Testis (tissue), 2 donors: ENCODE measurements around the gene STX17.

ENCODE experiments used
- CTCF ChIP-seq, 3 experiments: fragments of 450-650 bp in 2 of 3; fragments of 200-600 bp in 1 of 3; sonication (generic) in 1 of 3; IDR thresholded peaks; one replicate each; pipeline ENCODE4 v1.5.1; 2016 to 2019; ENCODE audit warnings: antibody characterized with exemption in 3 of 3, mild to moderate bottlenecking in 2 of 3, moderate library complexity in 1 of 3
- POLR2A ChIP-seq: fragments of 450-650 bp; IDR thresholded peaks from one replicate; pipeline ENCODE4 v1.6.1; 2017; ENCODE audit warnings: antibody characterized with exemption, mild to moderate bottlenecking, moderate library complexity

- TF ChIP-seq CTCF (IDR thresholded peaks at IDR 0.05) (no peak), POLR2A (no peak)
Observed at GRCh38 chr9:99986642-99987041, 80.2 kb downstream of the STX17 start.
